ENCODE results near the gene SSBP3.

Gene SSBP3

GRCh38 chr1:54409156-54410142, 3.3 kb upstream of the SSBP3 start:
- no peak for DNase-seq (ENCODE audit: low read depth, low spot score)

- DNase-seq (ENCODE audit: low read depth, low spot score) = no peak
Measured at GRCh38 chr1:54408147-54409066, 2.2 kb upstream of the SSBP3 start.

GRCh38 chr1:54407404-54408146, 1.4 kb upstream of the SSBP3 start:
- DNase-seq (ENCODE audit: low read depth, low spot score) = no peak

GRCh38 chr1:54407154-54407403, 885 bp upstream of the SSBP3 start:
- no peak for DNase-seq (ENCODE audit: low read depth, low spot score)

GRCh38 chr1:54405898-54406293, 298 bp downstream of the SSBP3 start:
- DNase-seq (ENCODE audit: low read depth, low spot score) = no peak

GRCh38 chr1:54404939-54405897, 976 bp downstream of the SSBP3 start:
- no peak for DNase-seq (ENCODE audit: low read depth, low spot score)

GRCh38 chr1:54404263-54404662, 1.9 kb downstream of the SSBP3 start:
- DNase-seq (ENCODE audit: low read depth, low spot score) = no peak

- no peak for DNase-seq (ENCODE audit: low read depth, low spot score)
Measured at GRCh38 chr1:54403808-54404261, 2.4 kb downstream of the SSBP3 start.

- no peak for DNase-seq (ENCODE audit: low read depth, low spot score)
Measured at GRCh38 chr1:54403405-54403804, 2.8 kb downstream of the SSBP3 start.

- no peak for DNase-seq (ENCODE audit: low read depth, low spot score)
Measured at GRCh38 chr1:54402896-54403295, 3.3 kb downstream of the SSBP3 start.

- no peak for DNase-seq (ENCODE audit: low read depth, low spot score)
Measured at GRCh38 chr1:54401799-54402198, 4.4 kb downstream of the SSBP3 start.

GRCh38 chr1:54400329-54400728, 5.9 kb downstream of the SSBP3 start:
- no peak for DNase-seq (ENCODE audit: low read depth, low spot score)

GRCh38 chr1:54399765-54400164, 6.4 kb downstream of the SSBP3 start:
- no peak for DNase-seq (ENCODE audit: low read depth, low spot score)

- no peak for DNase-seq (ENCODE audit: low read depth, low spot score)
Measured at GRCh38 chr1:54398963-54399528, 7.1 kb downstream of the SSBP3 start.

GRCh38 chr1:54397980-54398379, 8.2 kb downstream of the SSBP3 start:
- no peak for DNase-seq (ENCODE audit: low read depth, low spot score)

- DNase-seq (ENCODE audit: low read depth, low spot score) = no peak
Measured at GRCh38 chr1:54397090-54397591, 9.1 kb downstream of the SSBP3 start.

- no peak for DNase-seq (ENCODE audit: low read depth, low spot score)
Measured at GRCh38 chr1:54396261-54396933, 9.8 kb downstream of the SSBP3 start.

- no peak for DNase-seq (ENCODE audit: low read depth, low spot score)
Measured at GRCh38 chr1:54395281-54395934, 10.8 kb downstream of the SSBP3 start.

GRCh38 chr1:54394104-54394503, 12.1 kb downstream of the SSBP3 start:
- no peak for DNase-seq (ENCODE audit: low read depth, low spot score)

Data from activated naive CD8-positive, alpha-beta T cell treated with anti-CD3 and anti-CD28 coated beads, Interleukin-2, amount 50 U/mL, for 16 hours (primary cell).